ENCODE data around the gene G2E3.

G2E3 gene

DNA sequence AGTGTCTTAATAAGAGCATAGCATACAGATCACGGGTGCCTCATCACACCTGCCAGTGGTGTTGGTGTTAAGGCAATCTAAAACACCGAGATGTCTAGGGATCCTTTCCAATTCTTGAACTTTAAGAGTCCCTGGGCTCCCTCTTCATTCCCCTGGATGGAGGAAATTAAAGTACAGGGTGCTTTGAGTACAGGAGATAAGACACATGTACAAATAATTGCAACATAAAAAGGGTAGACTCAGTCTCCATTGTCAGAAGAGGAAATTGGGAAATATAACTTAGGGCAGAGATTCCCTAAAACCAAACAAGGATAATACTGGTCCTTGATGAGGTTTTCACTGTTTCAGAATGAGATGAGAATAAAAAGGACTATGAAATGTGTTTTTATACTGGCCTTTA is 98.1 kb downstream of the G2E3 start:
- TF ChIP-seq, protein P1, sequence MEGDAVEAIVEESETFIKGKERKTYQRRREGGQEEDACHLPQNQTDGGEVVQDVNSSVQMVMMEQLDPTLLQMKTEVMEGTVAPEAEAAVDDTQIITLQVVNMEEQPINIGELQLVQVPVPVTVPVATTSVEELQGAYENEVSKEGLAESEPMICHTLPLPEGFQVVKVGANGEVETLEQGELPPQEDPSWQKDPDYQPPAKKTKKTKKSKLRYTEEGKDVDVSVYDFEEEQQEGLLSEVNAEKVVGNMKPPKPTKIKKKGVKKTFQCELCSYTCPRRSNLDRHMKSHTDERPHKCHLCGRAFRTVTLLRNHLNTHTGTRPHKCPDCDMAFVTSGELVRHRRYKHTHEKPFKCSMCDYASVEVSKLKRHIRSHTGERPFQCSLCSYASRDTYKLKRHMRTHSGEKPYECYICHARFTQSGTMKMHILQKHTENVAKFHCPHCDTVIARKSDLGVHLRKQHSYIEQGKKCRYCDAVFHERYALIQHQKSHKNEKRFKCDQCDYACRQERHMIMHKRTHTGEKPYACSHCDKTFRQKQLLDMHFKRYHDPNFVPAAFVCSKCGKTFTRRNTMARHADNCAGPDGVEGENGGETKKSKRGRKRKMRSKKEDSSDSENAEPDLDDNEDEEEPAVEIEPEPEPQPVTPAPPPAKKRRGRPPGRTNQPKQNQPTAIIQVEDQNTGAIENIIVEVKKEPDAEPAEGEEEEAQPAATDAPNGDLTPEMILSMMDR (IDR thresholded peaks at IDR 0.05): no peak

DNA sequence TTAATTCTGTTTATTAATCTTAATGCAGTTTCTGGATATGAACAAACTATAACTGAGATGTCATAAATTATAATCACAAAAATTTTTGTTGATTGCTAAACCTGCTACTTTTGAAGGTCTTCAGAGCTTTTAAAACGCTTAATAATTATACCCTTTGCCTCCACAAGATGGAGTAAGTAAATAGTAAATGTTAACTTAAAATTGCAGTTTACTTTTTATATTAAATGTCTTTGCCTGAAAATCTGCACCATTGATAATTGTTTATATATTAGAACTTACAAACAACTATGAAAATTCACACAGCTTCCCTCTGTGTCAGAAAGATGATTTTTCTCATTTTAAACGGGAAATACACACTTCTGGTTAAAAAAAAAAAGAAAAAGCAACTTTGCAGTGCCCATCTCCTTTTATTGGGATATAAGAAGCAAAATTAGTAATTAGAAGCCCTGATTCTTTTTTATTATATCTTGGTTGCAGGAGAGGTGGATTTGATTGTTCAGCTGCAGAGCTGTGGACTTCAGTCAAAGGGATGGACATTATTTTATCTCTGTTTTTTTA is 98.7 kb downstream of the G2E3 start:
- TF ChIP-seq, protein P1 (IDR thresholded peaks at IDR 0.05): peak; percentile 47

DNA sequence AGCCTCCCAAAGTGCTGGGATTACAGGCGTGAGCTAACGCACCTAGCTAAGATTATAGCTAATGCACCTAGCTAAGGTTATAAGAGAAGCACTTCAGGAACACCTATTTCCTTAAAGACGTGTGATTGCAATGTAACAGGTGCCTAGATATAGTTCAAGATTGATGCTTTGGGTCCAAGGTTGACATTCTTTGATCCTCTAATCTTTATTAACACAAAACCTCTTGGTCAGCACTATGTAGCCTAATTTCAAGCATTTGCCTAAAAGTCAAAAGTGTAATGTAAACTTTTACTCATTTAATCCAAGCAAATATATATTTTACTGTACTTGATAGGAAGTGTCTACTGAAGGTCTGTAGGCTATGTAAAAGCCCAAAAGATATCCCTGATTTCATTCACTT is 99.7 kb downstream of the G2E3 start:
- TF ChIP-seq, protein P1 (IDR thresholded peaks at IDR 0.05): no peak

DNA sequence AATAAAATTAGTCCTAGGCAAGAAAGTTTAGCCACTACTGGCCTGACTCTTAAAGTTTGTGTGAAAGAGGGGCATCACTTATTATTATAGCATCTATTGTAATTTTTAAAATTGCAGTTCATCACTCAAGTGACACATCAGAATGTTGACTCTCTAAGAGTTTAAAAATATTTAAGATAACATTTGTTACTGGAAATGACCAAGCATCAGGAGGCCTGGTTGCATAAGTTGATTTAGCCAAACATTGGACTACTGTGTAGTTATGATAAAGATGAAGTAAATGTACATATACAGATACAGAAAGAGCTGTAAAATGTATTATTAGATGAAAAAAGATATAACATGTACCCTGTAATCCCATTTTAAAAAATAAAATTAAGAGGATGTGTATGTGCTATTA is 110.6 kb downstream of the G2E3 start:
- TF ChIP-seq, protein P1 (IDR thresholded peaks at IDR 0.05): no peak

Data from LNCAP (cell line).